ENCODE measurements around the gene HSF4.

Gene HSF4

GRCh38 chr16:67216612-67217490 lies 52.3 kb downstream of the HSF4 start:
- Histone ChIP-seq H3K9ac (ENCODE audit: low read depth, low read length) (no peak overlapping the region), H3K9me3 (ENCODE audit: control insufficient read depth, insufficient read depth, low read length) (no peaks in the 10 kb centered on the region), H3K36me3 (ENCODE audit: insufficient read depth, low read length) (no peaks in the 10 kb centered on the region), H3K4me1 (ENCODE audit: insufficient read depth, low read length) (no peaks in the 10 kb centered on the region)
